DMS53 treated with DMSO at 0.1 percent for 48 hours (cell line): ENCODE measurements around the gene SRSF5.
A peak's percentile ranks its signal among the peaks of the same experiment; 100 is the strongest.
"Not testable (repeated sequence)": the region's sequence is repeated elsewhere in the genome, so short reads cannot be mapped to it uniquely, and the experiment has no call there.

Experiments used
- DNase-seq: peaks from one replicate; lab custom pipeline; 2025; ENCODE audit not compliant: unreplicated experiment; lab: John Stamatoyannopoulos, UW

Gene SRSF5

GRCh38 chr14:69766984-69767368, at the start of gene SRSF5:
Gene SRSF5, plus strand, starts transcription at chr14:69767142. Its CDS starts 1,015 bp downstream, at chr14:69768157.
- peak; percentile 60 for DNase-seq

DNA sequence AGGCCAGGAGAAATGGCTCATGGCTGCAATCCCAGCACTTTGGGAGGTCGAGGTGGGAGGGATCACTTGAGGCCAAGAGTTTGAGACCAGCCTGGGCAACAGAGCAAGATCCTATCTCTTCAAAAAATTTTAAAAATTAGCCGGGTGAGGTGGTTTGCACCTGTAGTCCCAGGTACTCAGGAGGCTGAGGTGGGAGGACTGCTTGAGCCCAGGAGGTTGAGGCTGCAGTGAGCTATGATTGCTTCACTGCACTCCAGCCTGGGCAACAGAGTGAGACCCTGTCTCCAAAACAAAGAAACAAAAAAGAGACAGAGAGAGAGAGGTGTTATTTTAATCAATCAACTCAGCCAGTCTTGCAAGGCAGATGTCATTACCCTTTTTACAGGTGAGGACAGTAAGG, 48.3 kb upstream of the SRSF5 start:
- DNase-seq: not testable (repeated sequence)

GRCh38 chr14:69719501-69719951, 47.4 kb upstream of the SRSF5 start:
- no peak for DNase-seq

DNA sequence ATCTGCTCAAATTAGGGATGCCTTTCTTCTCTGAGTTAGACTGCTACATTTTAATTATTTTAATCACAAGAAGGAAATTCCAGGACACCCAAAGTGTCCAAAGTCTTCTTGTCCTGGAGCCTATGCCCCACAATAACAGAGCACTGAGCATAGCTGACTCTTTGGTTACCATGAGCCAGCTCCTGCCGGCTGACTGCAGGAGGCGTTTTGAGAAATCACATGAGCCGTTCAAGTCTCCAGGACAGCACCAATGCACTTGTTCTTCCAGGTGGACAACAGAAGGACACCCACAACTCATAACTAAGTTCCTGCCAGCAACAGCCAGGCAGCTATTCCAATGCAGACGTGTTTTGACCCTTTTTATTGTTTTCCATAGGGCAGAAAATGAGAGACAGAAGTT, 46.0 kb upstream of the SRSF5 start:
- no peak for DNase-seq

GRCh38 chr14:69726761-69727511, 40.0 kb upstream of the SRSF5 start:
- peak; percentile 23 for DNase-seq

- no peak for DNase-seq
These were observed 39.1 kb upstream of the SRSF5 start for GRCh38 chr14:69727860-69728259.

DNA sequence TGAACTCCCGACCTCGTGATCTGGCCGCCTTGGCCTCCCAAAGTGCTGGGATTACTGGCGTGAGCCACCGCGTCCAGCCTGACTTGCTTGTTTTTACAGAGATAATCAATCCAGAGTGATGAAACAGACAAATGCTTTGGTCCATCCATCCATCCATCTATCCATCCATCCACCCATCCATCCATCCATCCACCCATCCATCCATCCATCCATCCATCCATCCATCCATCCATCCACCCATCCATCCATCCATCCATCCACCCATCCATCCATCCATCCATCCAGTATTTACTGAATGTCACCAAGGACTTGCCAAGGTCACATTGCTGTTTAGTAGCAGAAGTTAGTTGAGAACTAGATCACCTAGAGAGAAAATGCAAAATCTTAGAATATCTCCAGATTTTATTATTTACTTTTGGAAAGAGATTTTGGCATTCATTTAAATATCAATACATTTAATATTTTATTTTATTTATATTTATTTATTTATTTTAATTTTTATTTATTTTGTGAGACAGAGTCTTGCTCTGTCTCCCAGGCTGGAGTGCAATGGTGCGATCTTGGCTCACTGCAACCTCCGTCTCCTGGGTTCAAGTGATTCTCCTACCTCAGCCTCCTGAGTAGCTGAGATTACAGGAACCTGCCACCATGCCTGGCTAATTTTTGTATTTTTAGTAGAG, 34.9 kb upstream of the SRSF5 start:
- not testable (repeated sequence) for DNase-seq

- not testable (repeated sequence) for DNase-seq
These were observed 30.5 kb upstream of the SRSF5 start for GRCh38 chr14:69736405-69736804.

DNA sequence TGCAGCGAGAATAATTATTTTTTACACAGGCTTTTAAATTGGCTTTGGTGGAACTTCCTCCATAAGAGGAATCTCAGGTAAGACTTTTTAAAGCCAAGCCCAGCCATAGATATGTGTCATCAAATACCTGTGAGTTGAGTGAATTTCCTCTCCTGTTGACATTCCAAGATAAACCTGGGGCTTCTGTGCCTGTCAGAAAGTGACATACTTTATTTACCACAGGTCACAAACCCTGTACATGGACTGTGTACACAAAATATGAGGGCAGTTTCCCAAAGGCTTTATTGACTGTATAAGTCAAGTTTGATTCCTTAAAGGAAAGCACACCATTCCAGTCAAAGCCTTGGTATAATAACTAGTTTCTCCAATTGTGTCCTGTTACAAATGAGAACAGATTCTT, 25.9 kb upstream of the SRSF5 start:
- no peak for DNase-seq

GRCh38 chr14:69749956-69750355, 17.0 kb upstream of the SRSF5 start:
- no peak for DNase-seq

- DNase-seq: no peak
These were observed 16.4 kb upstream of the SRSF5 start for GRCh38 chr14:69750495-69750894.

DNA sequence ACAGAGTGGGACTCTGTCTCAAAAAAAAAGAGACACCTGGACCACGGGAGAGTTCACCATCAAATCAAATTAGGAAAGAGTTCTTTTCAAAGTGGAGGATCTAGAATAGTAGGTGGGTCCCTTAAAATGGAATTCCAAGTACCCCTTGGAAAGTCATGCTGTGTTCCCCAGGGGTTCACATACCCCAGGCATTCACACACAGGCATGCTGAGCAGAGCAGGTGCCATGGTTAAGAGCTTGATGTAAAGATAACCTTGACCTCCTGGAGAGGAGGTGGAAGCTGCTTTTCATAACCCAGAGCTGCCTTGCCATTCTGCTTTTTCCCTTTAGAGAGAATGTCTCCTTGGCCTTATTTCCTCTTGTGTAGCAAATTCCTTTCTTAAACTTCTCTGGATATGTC, 14.2 kb upstream of the SRSF5 start:
- DNase-seq: no peak

- DNase-seq: no peak
These were observed 13.1 kb upstream of the SRSF5 start for GRCh38 chr14:69753860-69754259.

DNA sequence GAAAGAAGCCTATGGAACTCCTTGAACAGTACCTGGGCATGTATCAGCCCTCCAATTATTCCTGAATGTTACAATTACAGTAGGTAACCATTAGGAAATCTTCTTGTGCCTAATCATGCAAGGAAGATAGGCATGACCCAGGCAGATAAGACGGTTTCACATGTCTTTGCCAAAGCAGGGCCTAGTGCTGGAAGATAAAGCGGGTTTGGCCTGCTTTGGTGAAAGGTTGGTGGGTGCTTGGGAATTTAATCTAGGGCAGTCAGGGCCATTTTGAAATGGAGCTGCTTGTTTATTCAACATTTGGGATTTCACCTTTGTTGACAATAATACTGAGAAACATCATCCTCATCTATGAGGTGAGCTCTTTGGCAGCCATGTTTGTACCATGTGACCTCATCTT, 12.5 kb upstream of the SRSF5 start:
- no peak for DNase-seq

DNA sequence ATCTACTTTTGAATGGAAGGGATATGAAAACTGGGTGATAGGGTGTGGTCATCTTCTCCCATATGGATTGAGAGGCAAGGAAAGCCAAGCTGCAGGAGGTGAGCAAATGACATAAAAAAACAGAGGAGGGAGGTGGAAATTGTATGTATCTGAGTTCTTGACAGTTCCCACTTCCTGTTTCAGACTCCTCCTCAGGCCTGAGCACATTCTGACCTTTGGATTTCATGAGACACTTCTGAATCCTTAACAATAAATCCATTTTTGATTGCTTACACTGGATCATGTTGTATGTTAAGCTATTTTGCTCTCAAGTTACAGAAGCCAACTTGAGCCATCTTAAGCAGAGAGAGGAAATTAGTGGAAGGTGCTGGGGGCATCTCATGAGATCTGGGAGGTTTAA, 11.6 kb upstream of the SRSF5 start:
- no peak for DNase-seq

- no peak for DNase-seq
These were observed 11.2 kb upstream of the SRSF5 start for GRCh38 chr14:69755784-69756183.

- no peak for DNase-seq
These were observed 10.6 kb upstream of the SRSF5 start for GRCh38 chr14:69756298-69756697.

GRCh38 chr14:69760810-69761209, 6.1 kb upstream of the SRSF5 start:
- no peak for DNase-seq

DNA sequence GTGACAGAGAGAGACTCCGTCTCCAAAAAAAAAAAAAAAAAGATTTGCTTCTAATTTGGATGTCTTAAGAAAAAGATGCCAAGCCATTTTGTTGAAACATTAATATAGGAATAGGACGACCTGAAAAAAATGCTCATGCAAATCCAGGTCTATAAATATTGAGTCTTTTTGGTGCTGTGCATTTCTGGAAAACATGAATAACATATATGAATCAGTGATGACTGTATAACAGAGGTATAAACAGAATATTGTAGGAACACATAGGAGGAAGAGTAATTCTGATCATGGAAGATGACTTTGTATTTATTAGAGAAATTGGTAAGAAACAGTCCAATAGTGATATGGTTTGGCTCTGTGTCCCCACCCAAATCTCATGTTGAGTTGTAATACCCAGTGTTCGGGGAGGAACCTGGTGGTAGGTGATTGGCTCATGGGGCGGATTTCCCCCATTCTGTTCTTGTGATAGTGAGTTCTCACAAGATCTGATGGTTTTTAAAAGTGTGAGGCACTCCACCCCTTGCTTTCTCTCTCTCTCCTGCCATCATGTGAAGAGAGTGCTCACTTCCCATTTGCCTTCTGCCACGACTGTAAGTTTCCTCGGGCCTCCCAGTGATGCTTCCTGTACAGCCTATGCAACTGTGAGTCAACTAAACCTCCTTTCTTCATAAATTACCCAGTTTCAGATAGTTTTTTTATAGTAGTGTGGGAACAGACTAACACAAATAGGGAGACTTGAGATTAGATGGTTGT, 3.0 kb upstream of the SRSF5 start:
- no peak for DNase-seq

GRCh38 chr14:69767369-69767999, 542 bp downstream of the SRSF5 start:
- peak; percentile 60 for DNase-seq

DNA sequence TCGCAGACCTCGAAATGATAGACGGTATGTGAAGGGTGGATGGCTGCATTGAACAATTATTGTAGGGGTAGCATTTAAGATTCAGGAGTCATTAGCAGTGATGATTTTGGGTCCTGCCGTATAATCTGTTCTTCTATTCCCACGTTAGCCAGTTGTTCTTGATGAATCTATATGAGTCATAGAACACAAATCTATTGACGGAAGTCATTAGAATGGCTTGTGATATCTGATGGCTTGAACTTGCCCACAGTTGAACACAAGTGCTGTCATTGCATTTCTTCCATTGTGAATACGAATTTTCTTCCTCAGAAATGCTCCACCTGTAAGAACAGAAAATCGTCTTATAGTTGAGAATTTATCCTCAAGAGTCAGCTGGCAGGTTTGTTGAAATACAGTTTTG, 1.9 kb downstream of the SRSF5 start:
- DNase-seq: no peak
